ENCODE results near the gene KTI12.

DNA sequence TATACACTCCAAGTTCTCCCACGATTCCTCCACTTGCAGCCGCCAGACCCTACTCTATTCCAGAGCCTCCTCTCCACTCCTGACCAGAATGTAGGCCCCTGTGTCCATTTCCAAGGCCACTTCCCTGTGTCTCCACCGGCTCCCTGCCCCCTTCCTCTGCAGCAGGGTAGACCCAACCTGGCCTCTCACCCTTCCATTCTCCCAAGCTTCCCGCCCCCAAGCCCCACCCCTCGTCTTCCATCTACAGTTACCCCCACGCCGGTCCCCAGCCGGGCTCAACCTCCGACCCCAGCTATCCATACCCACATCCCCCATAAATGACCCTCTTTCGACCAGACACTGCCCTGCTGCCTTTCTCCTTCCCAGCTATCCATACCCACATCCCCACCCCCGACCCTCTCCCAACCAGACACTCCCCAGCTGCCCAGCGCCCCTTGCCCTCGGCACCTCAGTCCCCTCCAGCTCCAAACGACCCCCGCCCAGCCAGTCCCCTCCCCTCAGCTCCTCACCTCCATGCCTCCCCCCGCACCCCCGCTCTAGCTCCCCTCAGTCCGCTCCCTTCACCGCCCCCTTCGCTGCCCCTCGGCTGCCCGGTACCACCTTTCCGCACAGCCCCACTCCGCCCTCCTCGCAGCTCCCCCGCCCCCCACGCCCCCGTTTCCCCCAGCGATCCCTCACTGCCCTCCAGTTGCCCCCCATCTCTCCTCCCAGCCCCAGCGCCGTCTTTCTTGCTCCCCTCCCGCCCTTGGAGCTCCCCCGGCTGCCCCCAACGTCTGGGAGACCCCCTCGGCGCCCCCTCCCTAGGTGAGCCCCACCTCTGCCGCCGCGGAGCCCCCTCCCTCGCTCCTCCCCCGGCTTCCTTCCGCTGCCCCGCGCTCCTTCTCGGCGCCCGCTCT lies 43.8 kb downstream of the KTI12 start:
- TF ChIP-seq, protein P1, sequence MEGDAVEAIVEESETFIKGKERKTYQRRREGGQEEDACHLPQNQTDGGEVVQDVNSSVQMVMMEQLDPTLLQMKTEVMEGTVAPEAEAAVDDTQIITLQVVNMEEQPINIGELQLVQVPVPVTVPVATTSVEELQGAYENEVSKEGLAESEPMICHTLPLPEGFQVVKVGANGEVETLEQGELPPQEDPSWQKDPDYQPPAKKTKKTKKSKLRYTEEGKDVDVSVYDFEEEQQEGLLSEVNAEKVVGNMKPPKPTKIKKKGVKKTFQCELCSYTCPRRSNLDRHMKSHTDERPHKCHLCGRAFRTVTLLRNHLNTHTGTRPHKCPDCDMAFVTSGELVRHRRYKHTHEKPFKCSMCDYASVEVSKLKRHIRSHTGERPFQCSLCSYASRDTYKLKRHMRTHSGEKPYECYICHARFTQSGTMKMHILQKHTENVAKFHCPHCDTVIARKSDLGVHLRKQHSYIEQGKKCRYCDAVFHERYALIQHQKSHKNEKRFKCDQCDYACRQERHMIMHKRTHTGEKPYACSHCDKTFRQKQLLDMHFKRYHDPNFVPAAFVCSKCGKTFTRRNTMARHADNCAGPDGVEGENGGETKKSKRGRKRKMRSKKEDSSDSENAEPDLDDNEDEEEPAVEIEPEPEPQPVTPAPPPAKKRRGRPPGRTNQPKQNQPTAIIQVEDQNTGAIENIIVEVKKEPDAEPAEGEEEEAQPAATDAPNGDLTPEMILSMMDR (IDR thresholded peaks at IDR 0.05; ENCODE audit: low read length) = no peak
- no peak for TF ChIP-seq EZH2 (IDR thresholded peaks at IDR 0.05; ENCODE audit: borderline replicate concordance, low read length)

Measured in OCI-LY1 (cell line).